Inferior parietal cortex (tissue), 1 donor: ENCODE results near the gene RPLP1.
A peak's percentile ranks its signal among the peaks of the same experiment; 100 is the strongest.

Experiments used
- DNase-seq: peaks from one replicate; pipeline ENCODE4 v3.0.0-alpha.2; 2016; ENCODE audit errors: extremely low spot score

RPLP1 gene

GRCh38 chr15:69468241-69469121, 15.9 kb downstream of the RPLP1 start:
- no peak for DNase-seq

DNA sequence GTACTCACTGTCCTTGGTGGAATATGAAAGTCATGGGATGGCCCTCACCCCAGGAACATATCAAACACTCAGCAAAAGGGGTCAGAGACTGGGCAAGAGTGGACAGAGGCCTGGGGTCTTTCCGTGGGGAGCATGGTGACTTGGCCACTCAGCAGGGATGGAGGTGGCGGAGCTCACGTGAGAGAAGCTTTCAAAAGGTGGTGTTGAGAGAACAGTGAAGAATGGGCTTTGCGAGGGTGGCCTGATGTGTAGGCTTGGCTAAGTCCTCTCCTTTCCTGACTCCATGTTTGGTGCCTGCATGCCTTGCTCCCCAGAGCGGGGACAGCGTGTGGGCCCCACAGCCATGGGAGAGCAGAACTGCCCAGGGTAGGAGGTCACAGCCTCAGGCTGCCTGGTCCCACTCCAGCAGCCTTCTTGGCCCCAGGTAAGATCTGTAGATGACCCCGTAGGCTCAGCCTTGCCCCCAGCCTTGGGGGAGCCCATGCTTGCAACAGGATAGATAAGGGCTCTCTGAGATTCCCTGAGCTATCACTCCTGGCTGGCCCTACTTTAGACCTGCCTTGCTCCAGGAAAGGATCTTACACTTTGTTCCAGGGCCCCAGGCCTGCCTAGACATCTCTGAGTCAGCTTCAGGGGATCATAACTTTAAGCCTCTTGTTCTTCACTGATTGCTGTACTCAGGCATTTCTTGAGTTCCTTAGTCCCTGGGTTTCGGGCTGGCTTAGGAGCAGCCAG, 17.0 kb downstream of the RPLP1 start:
- DNase-seq, result no peak

GRCh38 chr15:69472046-69472445, 19.4 kb downstream of the RPLP1 start:
- no peak for DNase-seq

DNA sequence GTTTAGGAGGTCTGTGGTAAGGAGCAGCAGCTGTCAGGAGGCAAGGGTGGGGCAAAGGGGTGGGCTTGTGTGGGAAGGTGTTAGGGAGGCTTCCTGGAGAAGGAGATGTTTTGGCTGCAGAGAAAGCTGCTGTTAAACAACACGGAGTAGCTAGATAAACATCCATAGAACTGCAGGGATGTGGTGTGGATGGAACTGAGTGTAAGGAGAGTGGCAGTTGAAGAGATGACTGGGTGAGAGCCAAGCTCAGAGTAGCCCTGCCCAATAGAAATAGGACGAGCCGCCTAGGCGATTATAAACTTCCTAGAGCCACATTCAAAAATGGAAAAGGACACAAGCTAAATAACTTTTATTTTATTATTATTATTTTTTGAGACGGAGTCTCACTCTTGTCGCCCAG, 19.9 kb downstream of the RPLP1 start:
- no peak for DNase-seq

- DNase-seq, result no peak
Measured at GRCh38 chr15:69474291-69474690, 21.7 kb downstream of the RPLP1 start.

DNA sequence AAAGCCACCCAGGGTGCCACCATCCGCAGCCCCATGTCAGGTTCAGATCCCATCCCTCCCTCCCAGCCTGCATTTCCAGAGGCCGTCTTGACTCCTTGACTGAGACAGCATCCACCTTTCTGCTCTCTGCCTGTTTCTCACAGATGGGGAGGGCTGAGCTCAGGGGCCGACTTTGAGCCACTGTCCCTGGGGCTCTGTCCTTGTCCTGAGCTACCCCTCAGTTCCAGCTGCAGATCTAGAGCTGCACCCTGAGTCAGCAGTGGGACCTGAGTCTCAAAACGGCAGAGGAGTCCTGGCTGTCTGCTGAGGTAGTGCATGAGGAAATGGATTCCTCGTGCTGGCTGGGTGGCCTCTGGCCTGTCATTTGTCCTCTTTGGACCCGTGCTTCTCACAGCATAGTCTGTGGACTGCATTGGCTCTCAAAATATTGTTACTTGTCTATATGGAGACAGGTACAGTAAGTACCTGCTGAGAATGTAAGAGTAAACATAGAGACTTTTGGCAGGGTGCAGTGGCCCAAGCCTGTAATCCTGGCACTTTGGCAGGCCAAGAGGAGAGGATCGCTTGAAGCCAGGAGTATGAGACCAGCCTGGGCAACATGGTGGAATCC, 22.3 kb downstream of the RPLP1 start:
- DNase-seq, result no peak

- DNase-seq, result peak; percentile 74
Measured at GRCh38 chr15:69475769-69476358, 23.2 kb downstream of the RPLP1 start.

GRCh38 chr15:69476704-69477473, 24.3 kb downstream of the RPLP1 start:
- DNase-seq, result no peak

GRCh38 chr15:69478259-69478781, 25.7 kb downstream of the RPLP1 start:
- DNase-seq, result peak; percentile 65

GRCh38 chr15:69479081-69479480, 26.5 kb downstream of the RPLP1 start:
- DNase-seq, result no peak

- DNase-seq, result no peak
Measured at GRCh38 chr15:69479971-69480370, 27.4 kb downstream of the RPLP1 start.

DNA sequence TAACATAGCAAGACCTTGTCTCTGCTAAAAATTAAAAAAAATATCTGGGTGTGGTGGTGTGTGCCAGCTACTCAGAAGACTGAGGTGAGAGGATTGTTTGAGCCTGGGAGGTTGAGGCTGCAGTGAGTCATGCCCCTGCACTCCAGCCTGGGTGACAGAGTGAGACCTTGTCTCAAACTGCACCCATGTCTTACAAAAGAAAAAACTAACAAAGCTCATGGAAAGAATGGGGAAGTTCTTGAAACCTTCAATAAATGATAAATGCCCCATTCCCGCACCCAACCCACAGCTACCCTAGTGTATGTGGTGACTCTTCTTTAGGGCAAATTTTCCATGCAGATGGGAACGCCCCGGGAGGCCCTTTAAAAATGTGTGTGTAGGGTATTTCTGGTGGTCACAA, 28.3 kb downstream of the RPLP1 start:
- DNase-seq, result no peak

- DNase-seq, result no peak
Measured at GRCh38 chr15:69482686-69483256, 30.2 kb downstream of the RPLP1 start.

GRCh38 chr15:69484837-69485236, 32.2 kb downstream of the RPLP1 start:
- no peak for DNase-seq

DNA sequence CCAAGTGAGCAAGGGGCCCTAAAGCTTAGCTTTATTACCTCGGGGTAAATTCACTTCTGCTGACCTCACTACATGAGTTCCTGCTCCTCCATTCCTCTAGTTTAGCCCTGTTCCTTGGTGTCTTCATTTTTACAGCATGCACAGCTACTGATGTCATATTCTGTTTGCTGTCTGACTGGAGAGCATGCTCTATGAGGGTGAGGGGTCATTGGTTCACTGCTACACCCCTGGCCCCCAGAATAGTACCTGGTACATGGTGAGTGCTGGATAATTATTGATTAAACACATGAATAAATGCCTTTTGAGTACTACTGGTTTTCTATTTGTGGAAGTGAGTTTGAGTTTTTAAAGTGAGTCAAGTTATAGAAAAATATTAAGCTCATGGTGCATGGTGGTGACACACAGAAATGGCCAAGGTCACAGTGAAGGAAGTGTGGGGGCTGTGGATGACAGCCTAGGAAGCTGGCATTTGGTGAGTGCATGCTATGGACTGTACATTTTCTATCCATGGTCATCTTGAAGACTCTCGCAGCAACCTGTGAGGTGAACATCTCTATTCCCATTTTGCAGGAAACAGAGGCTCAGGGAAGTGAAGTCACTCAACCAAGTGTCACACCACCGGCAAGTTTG, 34.0 kb downstream of the RPLP1 start:
- DNase-seq, result no peak

DNA sequence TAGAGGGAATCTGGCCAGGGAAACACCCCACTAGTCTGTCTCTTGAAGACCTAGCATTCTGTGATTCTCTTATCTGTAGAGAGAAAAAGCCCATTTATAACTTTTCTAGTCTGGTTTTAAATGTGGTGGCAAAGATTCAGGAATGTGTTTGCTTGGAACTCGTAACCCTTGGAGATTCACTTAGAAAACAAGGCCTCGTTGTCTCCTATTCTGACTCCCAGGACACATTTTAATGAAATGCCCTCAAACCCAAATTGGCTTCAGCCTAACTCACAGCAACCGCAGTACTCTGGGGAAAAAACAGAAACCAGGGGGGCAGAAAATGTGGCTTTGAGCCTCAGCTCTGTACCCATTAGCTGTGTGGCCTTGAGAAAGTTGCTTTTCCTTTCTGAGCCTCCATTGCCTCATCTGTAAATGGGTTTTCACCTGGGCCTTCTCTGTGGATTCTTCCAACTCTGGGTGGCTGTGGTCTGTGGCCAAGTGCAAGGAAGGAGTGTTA, 36.5 kb downstream of the RPLP1 start:
- DNase-seq, result peak; percentile 33

GRCh38 chr15:69490356-69491037, 37.9 kb downstream of the RPLP1 start:
- no peak for DNase-seq

DNA sequence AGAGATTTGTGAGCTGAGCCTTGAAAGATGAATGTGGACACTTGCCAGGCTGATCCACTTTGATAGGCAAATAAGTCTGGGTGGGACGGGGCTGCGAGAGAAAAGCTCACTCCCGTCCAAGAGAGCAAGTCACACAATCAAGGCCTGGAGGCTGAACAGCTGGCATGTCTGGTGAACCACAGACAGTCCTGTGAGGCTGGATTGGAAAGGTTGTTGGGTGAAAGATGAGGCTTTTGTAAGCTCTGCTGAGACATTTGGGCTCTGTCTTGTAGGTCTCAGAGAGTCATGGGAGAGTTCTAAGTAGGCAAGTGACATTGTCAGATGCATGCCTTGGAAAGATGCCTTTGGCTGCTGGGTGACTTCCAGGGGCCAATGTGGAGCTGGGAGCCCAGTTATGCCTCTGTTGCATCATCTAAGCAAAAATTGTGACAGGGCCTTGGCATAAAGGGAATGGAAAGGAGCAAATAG, 38.5 kb downstream of the RPLP1 start:
- no peak for DNase-seq

- no peak for DNase-seq
Measured at GRCh38 chr15:69493406-69493805, 40.8 kb downstream of the RPLP1 start.
